ENCODE results near the gene FAT1.

DNA sequence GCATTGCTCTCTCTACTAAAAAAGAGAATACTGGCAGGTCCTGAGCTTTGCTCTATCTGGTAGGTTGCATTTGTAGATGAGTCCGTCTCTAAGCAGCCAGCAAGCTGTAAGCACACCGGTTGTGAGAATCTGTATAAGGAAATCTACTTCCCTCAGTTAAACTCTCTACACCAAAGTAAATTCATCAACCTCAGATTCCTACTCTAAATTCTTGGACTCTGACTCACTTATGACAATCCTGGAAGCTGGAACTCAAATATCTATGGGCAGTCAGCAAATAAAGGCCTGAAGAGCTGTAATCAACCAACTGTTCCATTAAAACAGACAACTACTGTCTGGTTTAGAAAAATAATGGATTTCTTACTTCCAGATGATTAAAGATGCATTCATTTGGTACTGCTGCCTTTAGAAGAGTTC lies 37.9 kb downstream of the FAT1 start:
- TF ChIP-seq, protein P1, sequence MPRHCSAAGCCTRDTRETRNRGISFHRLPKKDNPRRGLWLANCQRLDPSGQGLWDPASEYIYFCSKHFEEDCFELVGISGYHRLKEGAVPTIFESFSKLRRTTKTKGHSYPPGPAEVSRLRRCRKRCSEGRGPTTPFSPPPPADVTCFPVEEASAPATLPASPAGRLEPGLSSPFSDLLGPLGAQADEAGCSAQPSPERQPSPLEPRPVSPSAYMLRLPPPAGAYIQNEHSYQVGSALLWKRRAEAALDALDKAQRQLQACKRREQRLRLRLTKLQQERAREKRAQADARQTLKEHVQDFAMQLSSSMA (CRISPR knock-in tag; IDR thresholded peaks at IDR 0.05): no peak
- TF ChIP-seq, protein P2, sequence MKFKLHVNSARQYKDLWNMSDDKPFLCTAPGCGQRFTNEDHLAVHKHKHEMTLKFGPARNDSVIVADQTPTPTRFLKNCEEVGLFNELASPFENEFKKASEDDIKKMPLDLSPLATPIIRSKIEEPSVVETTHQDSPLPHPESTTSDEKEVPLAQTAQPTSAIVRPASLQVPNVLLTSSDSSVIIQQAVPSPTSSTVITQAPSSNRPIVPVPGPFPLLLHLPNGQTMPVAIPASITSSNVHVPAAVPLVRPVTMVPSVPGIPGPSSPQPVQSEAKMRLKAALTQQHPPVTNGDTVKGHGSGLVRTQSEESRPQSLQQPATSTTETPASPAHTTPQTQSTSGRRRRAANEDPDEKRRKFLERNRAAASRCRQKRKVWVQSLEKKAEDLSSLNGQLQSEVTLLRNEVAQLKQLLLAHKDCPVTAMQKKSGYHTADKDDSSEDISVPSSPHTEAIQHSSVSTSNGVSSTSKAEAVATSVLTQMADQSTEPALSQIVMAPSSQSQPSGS (CRISPR knock-in tag; IDR thresholded peaks at IDR 0.05): no peak
- TF ChIP-seq CREB1 (IDR thresholded peaks at IDR 0.05) (no peak), CREB1 (CRISPR knock-in tag; IDR thresholded peaks at IDR 0.05) (no peak), POLR2A (conservative IDR thresholded peaks at IDR 0.05) (no peak), FOS (IDR thresholded peaks at IDR 0.05; ENCODE audit: extremely low read depth, insufficient read length) (no peak), HSF4 (CRISPR knock-in tag; IDR thresholded peaks at IDR 0.05; ENCODE audit: borderline replicate concordance) (no peak), SMARCE1 (IDR thresholded peaks at IDR 0.05) (no peak), EP300 (IDR thresholded peaks at IDR 0.05; ENCODE audit: low read length) (no peak)
- TF ChIP-seq, protein P3, sequence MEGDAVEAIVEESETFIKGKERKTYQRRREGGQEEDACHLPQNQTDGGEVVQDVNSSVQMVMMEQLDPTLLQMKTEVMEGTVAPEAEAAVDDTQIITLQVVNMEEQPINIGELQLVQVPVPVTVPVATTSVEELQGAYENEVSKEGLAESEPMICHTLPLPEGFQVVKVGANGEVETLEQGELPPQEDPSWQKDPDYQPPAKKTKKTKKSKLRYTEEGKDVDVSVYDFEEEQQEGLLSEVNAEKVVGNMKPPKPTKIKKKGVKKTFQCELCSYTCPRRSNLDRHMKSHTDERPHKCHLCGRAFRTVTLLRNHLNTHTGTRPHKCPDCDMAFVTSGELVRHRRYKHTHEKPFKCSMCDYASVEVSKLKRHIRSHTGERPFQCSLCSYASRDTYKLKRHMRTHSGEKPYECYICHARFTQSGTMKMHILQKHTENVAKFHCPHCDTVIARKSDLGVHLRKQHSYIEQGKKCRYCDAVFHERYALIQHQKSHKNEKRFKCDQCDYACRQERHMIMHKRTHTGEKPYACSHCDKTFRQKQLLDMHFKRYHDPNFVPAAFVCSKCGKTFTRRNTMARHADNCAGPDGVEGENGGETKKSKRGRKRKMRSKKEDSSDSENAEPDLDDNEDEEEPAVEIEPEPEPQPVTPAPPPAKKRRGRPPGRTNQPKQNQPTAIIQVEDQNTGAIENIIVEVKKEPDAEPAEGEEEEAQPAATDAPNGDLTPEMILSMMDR (IDR thresholded peaks at IDR 0.05 in 2 of 3, conservative IDR thresholded peaks at IDR 0.05 in 1 of 3; ENCODE audit: insufficient read depth in 2 of 3, low read depth in 1 of 3, low read length in 3 of 3): no peak
- TF ChIP-seq, protein P4, sequence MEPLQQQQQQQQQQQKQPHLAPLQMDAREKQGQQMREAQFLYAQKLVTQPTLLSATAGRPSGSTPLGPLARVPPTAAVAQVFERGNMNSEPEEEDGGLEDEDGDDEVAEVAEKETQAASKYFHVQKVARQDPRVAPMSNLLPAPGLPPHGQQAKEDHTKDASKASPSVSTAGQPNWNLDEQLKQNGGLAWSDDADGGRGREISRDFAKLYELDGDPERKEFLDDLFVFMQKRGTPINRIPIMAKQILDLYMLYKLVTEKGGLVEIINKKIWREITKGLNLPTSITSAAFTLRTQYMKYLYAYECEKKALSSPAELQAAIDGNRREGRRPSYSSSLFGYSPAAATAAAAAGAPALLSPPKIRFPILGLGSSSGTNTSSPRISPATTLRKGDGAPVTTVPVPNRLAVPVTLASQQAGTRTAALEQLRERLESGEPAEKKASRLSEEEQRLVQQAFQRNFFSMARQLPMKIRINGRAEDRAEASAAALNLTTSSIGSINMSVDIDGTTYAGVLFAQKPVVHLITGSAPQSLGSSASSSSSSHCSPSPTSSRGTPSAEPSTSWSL (CRISPR knock-in tag; IDR thresholded peaks at IDR 0.05; ENCODE audit: borderline replicate concordance): no peak
- TF ChIP-seq, protein P5, sequence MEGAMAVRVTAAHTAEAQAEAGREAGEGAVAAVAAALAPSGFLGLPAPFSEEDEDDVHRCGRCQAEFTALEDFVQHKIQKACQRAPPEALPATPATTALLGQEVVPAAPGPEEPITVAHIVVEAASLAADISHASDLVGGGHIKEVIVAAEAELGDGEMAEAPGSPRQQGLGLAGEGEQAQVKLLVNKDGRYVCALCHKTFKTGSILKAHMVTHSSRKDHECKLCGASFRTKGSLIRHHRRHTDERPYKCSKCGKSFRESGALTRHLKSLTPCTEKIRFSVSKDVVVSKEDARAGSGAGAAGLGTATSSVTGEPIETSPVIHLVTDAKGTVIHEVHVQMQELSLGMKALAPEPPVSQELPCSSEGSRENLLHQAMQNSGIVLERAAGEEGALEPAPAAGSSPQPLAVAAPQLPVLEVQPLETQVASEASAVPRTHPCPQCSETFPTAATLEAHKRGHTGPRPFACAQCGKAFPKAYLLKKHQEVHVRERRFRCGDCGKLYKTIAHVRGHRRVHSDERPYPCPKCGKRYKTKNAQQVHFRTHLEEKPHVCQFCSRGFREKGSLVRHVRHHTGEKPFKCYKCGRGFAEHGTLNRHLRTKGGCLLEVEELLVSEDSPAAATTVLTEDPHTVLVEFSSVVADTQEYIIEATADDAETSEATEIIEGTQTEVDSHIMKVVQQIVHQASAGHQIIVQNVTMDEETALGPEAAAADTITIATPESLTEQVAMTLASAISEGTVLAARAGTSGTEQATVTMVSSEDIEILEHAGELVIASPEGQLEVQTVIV (CRISPR knock-in tag; IDR thresholded peaks at IDR 0.05; ENCODE audit: borderline replicate concordance): no peak
